GM19043 (cell line): ENCODE measurements around the gene WIPF3.

Source experiments
- ATAC-seq: cut with Tn5 transposase; IDR thresholded peaks from one replicate; pipeline ENCODE4 v1.9.1; 2021; ENCODE audit warnings: low read depth; ENCODE audit not compliant: unreplicated experiment

The WIPF3 gene

GRCh38 chr7:29808075-29808801 is 1.9 kb downstream of the WIPF3 start:
- ATAC-seq, result no peak

DNA sequence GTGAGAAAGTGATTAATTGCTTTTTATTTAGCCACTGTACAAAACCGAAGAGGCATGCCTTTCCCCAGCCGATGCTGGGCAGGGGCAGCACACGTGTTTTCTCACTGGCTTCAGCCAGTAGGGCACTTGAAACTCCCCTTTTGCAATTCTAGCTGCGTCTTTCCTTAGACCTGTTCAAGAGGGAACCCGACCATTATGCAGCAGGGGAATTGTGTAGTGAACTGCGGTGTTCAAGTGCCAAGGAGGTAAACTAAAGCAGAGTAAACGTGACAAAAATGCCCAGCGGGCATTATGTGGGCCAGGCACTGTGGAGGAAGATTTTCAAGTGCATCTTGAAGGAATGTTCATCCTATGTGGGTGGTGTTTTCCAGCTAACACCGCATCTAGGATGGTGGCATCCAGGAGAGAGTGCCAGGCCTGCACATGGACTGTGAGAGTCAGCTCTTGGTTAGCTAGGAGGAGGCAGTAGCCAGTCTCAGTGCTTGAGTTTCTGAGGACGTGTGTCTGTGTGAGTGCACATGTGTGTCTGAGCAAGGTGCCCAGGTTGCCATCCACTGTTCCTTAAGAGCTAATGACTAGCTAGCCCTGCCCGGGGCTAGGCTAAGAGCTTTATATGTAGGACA is 3.3 kb downstream of the WIPF3 start:
- ATAC-seq, result no peak

- ATAC-seq, result no peak
Measured at GRCh38 chr7:29810297-29810696, 4.0 kb downstream of the WIPF3 start.

DNA sequence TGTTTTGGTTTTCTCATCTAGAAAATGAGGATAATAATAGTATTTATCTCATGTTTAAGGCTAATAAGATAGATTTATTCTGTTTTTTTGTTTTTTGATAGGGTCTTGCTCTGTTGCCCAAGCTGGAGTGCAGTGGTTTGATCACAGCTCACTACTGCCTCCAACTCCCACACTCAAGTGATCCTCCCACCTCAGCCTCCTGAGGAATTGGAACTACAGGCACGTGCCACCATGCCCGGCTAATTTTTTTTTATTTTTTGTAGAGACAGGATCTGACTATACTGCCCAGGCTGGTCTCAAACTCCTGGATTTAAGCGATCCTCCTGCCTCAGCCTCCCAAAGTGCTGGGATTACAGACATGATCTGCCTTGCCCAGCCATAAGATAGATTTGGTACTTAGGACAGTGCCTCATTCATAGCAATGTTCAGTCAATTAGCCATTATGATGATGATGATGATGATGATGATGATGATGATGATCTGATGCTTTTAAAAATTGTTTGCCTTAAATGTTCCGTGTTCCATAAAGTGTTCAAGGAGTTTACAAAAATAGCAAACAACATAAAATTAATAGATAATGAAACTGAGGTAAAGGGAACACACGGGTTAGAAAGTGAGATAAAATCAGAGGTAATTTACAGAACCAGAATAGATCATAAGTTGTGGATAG is 4.6 kb downstream of the WIPF3 start:
- no peak for ATAC-seq

- no peak for ATAC-seq
Measured at GRCh38 chr7:29811586-29811985, 5.3 kb downstream of the WIPF3 start.

DNA sequence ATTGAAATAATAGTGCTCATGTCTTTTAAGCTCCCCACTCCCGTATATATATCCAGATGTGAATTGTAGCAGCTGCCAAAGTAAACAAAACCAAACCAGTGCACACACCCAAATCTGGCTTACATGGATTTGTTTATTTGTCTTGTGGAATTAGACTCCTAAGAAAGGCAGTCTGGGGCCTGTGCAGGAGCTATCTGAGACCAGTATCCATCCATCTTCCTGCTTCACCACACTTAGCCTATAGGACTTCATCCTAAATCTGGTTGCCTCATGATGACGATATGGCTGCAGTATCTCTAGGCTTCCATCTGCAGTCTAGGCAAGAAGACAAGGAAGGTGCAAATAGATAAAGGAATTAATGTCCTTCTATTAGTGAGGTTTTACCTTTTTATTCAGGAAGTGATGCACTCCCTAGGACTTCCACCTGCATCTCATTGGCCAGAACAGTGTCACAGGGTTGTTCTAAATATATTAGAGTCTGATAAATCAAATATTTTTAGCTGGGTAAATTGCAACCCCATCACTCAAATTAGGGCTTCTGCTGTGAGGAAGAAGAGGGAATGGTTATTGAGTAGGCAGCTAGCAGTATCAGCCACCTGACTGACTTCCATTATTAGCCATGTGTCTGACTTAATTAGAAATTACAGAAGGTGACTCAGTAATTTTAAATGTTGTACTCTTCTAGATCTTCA is 6.0 kb downstream of the WIPF3 start:
- ATAC-seq, result no peak

GRCh38 chr7:29815181-29816105 is 9.1 kb downstream of the WIPF3 start:
- ATAC-seq, result no peak

GRCh38 chr7:29818308-29818707 is 12.0 kb downstream of the WIPF3 start:
- no peak for ATAC-seq

- ATAC-seq, result peak; percentile 91
Measured at GRCh38 chr7:29825775-29826529, 19.6 kb downstream of the WIPF3 start.

GRCh38 chr7:29826530-29826822 is 20.2 kb downstream of the WIPF3 start:
- ATAC-seq, result no peak

DNA sequence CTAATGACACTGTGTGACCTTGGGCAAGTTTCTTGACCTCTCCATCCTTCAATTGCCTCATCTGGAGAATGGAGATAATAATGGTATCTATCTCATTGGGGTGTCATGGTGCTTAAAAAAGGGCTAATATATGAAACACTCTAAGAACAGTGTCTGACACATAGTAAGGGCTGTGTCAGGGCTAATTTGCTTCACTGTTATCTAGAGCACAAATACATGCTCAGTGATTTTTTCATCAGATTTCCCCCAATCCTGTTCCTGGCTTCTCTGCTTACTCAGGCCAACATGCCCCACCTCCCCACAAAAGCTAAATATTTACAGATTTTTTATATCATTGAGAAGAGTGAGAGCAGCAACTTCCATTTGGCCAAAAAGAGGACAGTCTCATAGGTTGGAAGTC is 20.6 kb downstream of the WIPF3 start:
- no peak for ATAC-seq

DNA sequence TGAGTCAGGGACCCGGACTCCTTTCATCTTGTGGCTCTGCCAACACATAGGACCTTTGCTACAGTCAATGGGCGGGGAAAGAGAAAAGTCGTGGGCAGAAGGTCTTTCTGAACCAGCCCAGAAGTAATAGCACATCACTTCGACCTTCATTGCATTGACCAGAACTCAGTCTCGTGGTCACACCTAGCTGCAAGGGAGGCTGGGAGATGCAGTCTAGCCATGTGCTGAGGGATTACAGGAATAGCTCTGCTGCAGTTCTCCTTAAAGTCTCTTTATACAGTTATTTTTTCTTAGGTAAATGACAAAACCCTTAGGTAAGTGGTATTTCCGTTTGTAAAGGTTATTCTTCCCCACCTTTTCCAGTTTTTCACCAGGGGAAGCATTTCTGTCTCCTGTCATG is 25.4 kb downstream of the WIPF3 start:
- ATAC-seq, result no peak

- no peak for ATAC-seq
Measured at GRCh38 chr7:29833929-29834328, 27.6 kb downstream of the WIPF3 start.

DNA sequence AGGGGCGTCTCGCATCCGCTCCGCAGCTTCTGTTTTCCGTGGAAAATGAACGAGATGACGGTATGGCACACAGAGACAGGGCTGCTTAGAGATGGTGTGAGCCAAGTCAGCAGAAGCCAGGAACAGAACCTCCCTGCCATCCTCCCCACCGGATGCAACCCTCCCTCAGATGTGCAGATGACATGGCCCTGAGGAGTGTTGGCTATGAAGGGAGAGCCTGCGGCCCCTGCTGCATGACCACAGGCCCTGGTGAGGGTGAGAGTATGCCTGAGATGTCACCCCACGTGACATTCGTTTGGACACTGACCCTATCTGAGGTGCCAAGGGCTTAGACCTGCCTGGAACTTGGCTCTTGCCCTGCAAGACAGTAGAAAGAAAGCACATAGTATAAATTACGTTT is 29.4 kb downstream of the WIPF3 start:
- no peak for ATAC-seq

- no peak for ATAC-seq
Measured at GRCh38 chr7:29839302-29839701, 33.0 kb downstream of the WIPF3 start.

GRCh38 chr7:29839921-29840320 is 33.6 kb downstream of the WIPF3 start:
- no peak for ATAC-seq

- ATAC-seq, result no peak
Measured at GRCh38 chr7:29840701-29841100, 34.4 kb downstream of the WIPF3 start.

GRCh38 chr7:29841926-29842701 is 35.8 kb downstream of the WIPF3 start:
- no peak for ATAC-seq

- ATAC-seq, result no peak
Measured at GRCh38 chr7:29843093-29843492, 36.8 kb downstream of the WIPF3 start.
